ENCODE measurements around the gene NDUFB6.
"Not testable (repeated sequence)": the region's sequence is repeated elsewhere in the genome, so short reads cannot be mapped to it uniquely, and the experiment has no call there.

Gene NDUFB6

DNA sequence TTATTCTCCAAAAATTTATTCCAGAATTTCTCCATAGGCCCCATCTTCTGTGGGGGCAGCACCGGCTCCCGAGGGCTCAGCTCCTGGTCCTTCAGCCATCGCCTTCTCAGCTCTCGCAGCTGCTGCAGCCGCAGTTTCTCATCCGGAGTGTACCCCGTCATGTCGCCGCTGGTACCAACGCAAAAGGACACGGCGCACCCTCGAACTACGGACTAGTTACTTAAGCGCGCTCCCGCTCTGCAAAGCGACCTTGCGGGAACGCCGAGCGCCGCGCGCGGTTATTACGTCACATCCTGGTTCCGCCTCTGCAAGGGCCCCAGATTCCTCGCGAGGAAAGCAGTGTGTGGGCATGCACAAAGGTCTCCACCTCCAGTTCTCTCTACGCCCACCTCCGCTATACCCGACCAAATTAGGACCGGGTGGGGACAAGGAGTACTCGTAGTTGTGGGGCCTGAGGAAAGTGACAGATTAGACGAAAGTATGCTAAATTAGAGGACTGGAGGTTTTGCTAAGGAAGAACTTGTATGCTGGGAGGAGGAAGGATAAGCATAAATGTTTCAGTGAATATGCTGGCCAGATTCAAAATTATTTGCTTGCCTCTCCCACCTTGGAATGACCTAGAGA is at the start of gene NDUFB6:
NDUFB6 (minus strand) TSS at position 260 of the 624 bp plus-strand sequence; CDS start at position 161, 99 bp downstream.
- peak; percentile 27 to 94 (median 85) for DNase-seq

GRCh38 chr9:32618261-32618660 is 45.3 kb upstream of the NDUFB6 start:
- DNase-seq: no peak

GRCh38 chr9:32606811-32607210 is 33.9 kb upstream of the NDUFB6 start:
- no peak for DNase-seq

GRCh38 chr9:32603914-32604852 is 31.2 kb upstream of the NDUFB6 start:
- DNase-seq: peak in 1 of 51 donors; percentile 0

DNA sequence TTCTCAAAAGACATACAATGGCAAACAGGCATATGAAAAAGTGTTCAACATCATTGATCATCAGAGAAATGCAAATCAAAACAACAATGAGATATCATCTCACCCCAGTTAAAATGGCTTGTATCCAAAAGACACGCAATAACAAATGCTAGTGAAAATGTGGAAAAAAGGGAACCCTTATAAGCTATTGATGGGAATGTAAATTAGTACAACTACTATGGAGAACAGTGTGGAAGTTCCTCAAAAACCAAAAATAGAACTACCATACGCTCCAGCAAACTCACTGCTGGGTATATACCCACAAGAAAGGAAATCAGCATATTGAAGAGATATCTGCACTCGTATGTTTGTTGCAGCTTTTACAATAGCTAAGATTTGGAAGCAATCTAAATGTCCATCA is 26.1 kb upstream of the NDUFB6 start:
- DNase-seq: not testable (repeated sequence)

GRCh38 chr9:32596936-32597335 is 24.0 kb upstream of the NDUFB6 start:
- no peak for DNase-seq

DNA sequence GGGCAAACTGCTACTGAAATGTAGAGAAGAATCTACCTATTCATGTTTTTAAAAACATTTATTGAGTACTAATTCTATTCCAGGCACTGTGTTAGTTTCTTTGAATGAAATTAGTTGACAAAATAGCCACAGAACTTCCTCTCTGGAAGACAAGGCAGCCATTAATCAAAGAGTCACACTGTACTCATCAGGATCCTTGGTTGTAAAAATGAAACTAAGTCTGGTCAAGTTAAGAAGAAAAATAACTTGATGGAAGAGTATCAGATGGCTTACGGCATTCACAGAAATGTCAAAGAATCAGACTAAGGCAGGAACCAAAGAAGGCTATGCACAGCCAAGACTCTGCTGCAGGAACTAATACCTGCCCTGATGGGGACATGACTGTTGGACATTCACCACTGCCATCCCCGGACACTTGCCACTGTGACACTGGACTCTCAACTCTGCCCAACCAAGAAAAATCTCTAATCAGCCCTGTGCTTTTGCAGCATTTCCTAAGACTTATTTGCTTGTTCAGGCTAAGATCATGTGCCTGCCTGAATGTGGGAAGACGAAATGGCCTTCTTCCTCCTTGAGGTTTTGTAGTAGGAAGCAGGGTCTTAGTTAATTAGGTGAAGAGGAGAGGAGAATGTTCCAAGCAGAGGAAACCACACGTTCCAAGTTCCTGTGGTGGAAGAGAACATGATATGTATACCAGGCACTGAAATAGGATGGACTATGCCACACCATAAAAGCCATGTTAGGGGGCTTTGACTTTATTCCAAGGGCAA is 23.3 kb upstream of the NDUFB6 start:
- DNase-seq: no peak

DNA sequence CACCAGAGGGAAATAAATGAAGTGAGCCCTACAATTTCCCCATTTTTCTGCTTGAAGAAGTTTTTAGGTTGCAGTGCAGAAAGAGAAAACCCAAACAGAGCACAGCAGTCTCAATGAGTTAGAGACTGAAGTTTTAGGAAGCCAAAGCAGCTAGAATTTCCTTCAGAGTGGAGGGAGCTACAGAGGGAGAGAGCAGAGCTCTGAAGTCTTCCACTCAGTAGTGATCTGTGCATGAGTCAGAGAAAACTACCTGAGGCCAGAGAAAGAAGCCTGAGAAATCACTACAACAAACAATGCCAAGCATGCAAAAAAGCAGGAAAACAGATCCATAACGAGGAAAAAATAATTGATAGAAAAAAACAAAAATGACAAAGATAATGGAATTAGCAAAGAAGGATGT is 17.9 kb upstream of the NDUFB6 start:
- DNase-seq: no peak

DNA sequence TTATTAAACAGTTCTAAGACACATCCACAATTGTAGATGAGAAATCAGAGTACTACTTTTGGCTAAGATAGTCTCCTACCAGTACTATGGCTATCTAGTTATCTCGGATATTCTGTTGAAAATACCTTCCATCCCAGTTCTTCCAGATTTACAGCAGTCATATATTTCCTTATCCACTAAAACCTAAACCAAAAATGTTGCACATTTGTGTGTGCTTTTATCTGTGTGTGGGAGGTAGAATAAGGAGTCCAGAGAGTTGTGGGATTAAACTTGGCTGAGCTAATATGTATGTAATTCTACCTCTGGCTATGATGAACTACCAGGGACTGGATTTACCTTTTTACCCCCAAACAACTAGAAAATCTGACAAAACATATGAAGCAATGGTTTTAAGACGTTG is 17.5 kb upstream of the NDUFB6 start:
- no peak for DNase-seq

DNA sequence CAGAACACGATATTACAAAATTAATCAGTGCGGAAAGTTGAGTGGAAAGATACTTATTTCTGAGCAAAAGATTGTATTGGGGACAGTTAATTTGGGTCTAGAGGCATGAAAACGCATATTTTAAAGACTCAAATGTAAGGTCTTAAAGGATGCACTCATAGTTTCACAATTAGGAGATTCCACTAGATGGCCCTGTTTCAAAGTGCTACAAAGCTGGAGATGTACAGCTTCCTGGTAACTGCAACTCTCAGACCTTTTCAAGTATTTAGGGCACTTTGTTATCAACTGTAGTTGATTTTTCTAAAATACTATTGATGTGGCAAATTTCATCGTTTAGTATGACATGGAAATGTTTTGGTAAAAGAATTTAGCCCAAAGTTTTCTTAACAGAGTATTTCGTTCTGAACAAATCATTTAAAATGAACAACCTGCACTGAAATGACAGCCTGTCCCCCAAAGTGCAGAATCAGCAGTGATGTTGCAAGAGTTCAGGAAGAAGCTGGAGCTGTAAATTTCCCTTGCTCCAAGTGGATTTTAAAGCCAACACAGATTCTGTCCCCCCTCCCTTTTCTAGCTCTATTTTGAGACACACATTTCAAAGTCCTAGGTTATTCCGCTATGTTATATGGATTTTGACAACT is 16.2 kb upstream of the NDUFB6 start:
- peak in 1 of 51 donors; percentile 35 for DNase-seq

- DNase-seq: no peak
Measured at GRCh38 chr9:32587901-32588300, 14.9 kb upstream of the NDUFB6 start.

DNA sequence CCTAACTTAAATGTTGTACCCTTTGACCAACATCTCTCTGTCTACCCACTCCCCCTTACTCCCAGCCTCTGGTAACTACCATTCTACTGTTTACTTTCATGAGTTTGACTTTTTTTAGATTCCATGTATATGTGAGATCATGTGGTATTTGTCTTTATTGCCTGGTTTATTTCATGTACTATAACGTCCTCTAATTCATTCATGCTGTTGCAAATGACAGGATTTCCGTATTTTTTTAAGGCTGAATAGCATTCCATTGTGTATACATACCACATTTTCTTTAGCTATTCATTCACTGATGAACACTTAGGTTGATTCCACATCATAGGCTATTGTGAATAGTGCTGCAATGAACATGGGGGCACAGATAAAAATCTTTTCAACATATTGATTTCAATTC is 11.8 kb upstream of the NDUFB6 start:
- DNase-seq: no peak

DNA sequence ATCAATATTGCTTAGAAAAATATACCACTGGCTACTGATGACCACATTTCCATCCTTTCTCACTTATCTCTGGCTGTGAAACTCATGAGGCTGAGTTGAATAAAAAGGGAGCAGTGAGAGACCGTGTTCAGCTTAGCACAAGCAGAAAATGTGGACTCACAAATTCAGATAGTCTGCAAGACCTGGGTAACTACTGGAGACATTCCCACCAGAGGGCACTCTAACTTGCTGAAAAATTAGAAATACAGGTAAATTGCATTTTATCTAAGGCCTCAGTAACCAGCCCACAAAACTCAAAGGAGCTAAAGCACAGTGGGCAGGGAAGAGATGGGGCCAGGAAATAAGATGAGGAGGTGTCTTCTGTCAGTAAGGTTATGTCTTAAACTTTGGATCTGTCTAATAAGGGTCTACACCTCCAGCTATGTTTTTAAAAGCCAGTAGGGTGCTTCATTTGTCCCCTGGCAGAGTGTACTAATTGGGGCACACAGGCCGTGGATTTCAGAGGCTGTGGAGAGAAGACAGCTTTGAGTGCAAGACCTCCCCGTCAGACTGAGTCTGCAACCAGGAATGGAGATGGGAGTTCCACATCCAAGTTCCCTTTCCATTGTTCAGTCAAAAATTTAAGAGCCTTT is 8.7 kb upstream of the NDUFB6 start:
- peak in 8 of 51 donors; percentile 3 to 72 (median 10) for DNase-seq

- DNase-seq: no peak
Measured at GRCh38 chr9:32580631-32581300, 7.8 kb upstream of the NDUFB6 start.

GRCh38 chr9:32579706-32580331 is 6.9 kb upstream of the NDUFB6 start:
- peak in 38 of 51 donors; percentile 3 to 75 (median 32) for DNase-seq

DNA sequence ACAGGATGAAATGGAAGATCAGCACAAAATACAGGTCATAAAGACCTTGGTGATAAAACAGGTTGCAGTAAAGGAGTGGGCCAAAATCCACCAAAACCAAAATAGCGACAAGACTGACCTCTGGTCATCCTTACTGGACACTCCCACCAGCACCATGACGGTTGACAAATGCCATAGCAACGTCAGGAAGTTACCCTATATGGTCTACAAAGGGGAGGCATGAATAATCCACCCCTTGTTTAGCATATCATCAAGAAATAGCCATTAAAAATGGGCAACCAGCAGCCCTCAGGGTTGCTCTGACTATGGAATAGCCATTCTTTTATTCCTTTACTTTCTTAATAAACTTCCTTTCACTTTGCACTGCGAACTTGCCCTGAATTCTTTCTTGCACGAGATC is 6.0 kb upstream of the NDUFB6 start:
- no peak for DNase-seq

- DNase-seq: no peak
Measured at GRCh38 chr9:32577316-32577715, 4.4 kb upstream of the NDUFB6 start.

DNA sequence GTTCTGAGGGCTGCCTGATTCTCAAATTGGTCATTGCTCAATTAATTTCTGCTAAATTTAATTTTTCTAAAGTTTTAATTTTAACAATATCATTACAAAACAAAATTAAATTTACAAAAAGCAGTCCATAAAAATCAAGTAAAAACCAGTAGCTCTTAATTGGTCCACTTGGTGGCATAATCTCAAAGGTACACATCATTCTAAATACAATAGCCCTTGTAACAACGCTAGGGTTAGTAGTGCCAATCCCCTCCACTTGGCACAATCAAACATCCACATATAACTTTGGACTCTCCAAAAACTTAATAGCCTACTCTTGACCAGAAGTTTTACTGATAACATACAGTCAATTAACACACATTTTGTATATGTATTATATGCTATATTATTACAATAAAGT is 1.9 kb upstream of the NDUFB6 start:
- DNase-seq: no peak

GRCh38 chr9:32573821-32574220 is 862 bp upstream of the NDUFB6 start:
- no peak for DNase-seq

Data from hypothalamus (tissue), 51 donors.